Keratinocyte (primary cell): ENCODE measurements around the gene IL23A.

ENCODE experiments used
- EZH2 ChIP-seq: IDR thresholded peaks from one replicate; pipeline ENCODE4 v1.6.1; 2012; ENCODE audit warnings: inconsistent platforms, mild to moderate bottlenecking, low read length, moderate library complexity
- TF ChIP-seq, protein P1 (sequence below), 3 experiments: IDR thresholded peaks in 1 of 3; conservative IDR thresholded peaks in 1 of 3; optimal IDR thresholded peaks in 1 of 3; 2 replicates in 2 of 3; 3 replicates in 1 of 3; pipeline versions ENCODE3 to v1.5.1; 2011; ENCODE audit warnings: low read length in 3 of 3, mild to moderate bottlenecking in 3 of 3, moderate library complexity in 2 of 3, control low read depth in 1 of 3, inconsistent platforms in 1 of 3; ENCODE audit not compliant: insufficient read depth in 2 of 3; ENCODE audit errors: extremely low read depth in 1 of 3

DNA sequence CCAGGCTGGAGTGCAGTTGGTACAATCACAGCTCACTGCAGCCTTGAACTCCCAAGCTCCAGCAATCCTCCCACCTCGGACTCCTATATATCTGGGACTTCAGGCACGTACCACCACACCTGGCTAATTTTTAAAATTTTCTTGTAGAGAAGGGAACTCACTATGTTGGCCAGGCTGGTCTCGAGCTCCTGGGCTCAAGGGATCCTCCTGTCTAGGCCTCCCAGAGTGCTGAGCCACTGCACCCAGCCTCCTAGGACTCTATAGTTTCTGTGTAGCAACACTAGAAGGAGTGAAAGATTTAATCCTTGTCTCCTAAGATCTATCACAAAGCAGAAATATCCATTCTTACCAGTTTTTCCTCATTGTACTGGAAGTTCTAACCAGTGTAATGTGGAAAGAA lies 28.3 kb downstream of the IL23A start:
- TF ChIP-seq, protein P1, sequence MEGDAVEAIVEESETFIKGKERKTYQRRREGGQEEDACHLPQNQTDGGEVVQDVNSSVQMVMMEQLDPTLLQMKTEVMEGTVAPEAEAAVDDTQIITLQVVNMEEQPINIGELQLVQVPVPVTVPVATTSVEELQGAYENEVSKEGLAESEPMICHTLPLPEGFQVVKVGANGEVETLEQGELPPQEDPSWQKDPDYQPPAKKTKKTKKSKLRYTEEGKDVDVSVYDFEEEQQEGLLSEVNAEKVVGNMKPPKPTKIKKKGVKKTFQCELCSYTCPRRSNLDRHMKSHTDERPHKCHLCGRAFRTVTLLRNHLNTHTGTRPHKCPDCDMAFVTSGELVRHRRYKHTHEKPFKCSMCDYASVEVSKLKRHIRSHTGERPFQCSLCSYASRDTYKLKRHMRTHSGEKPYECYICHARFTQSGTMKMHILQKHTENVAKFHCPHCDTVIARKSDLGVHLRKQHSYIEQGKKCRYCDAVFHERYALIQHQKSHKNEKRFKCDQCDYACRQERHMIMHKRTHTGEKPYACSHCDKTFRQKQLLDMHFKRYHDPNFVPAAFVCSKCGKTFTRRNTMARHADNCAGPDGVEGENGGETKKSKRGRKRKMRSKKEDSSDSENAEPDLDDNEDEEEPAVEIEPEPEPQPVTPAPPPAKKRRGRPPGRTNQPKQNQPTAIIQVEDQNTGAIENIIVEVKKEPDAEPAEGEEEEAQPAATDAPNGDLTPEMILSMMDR (optimal IDR thresholded peaks at IDR 0.05 in 1 of 3, IDR thresholded peaks at IDR 0.05 in 1 of 3, conservative IDR thresholded peaks at IDR 0.05 in 1 of 3; ENCODE audit: extremely low read depth in 1 of 3, insufficient read depth in 2 of 3, low read length in 3 of 3), result no peak
- TF ChIP-seq EZH2, result no peak
